ENCODE measurements around the gene SFXN3. TPM values are rescaled to one million over a fixed set of nuclear protein-coding genes. Genes with fewer than 3 reads are reported as not detected.
A peak's percentile ranks its signal among the peaks of the same experiment; 100 is the strongest.

Gene SFXN3
- total and polyA plus RNA-seq, 2 experiments from 2014 or later = 93.6 to 102 TPM

DNA sequence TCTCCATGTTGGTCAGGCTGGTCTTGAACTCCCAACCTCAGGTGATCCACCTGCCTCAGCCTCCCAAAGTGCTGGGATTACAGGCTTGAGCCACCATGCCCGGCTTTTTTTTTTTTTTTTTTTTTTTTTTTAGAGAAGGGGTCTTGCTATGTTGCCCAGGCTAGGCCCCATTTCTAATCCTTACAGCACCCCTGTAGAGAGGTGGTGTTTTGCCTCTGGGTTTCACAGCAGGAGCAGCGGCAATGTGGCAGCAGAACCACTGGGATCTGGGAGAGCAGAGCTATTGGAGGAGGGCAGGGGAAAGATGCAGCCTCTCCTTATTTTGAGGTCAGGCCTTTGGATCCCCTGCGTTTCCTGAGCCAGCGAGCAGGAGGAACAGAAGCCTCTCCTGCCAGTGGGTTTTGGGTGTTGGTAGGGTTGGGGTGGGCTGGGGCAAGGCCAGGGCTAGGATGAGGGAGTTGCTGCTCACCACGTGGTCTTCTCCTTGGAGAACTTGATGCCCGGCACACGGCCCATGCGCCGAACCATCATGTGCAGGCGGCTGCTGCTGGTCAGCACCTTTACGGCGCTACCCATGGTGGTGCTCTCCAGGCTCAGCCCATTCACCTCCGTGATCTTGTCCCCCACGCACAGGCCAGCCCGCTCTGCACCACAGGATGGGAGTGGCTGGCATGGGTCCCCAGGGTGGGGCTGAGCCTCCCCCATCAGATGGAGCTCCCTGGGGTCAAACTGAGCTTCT is 7.9 kb upstream of the SFXN3 start:
- peaks cover 20% of the 10 kb centered on the region for H3K4me1 ChIP-seq (ENCODE audit: insufficient read depth)
- H3K9me3 ChIP-seq (ENCODE audit: low read depth) = no peaks in the 10 kb centered on the region
- 88% methylated on average over 11 of the region's 15 CpGs for WGBS (ENCODE audit: low lambda C conversion rate, missing lambda C conversion rate)
- H3K27ac ChIP-seq = no peak overlapping the region
- H3K4me2 ChIP-seq = no peak overlapping the region
- no peaks in the 10 kb centered on the region for H3K79me2 ChIP-seq
- H3K36me3 ChIP-seq (replicated peaks; ENCODE audit: insufficient read depth, low read depth) = no peaks in the 10 kb centered on the region
- H3K9me2 ChIP-seq (replicated peaks; ENCODE audit: insufficient read depth) = no peaks in the 10 kb centered on the region
- H2AFZ ChIP-seq = no peak overlapping the region
- H3K27me3 ChIP-seq = no peaks in the 10 kb centered on the region
- no peak for DNase-seq (ENCODE audit: low spot score)
- TF ChIP-seq, protein P1, sequence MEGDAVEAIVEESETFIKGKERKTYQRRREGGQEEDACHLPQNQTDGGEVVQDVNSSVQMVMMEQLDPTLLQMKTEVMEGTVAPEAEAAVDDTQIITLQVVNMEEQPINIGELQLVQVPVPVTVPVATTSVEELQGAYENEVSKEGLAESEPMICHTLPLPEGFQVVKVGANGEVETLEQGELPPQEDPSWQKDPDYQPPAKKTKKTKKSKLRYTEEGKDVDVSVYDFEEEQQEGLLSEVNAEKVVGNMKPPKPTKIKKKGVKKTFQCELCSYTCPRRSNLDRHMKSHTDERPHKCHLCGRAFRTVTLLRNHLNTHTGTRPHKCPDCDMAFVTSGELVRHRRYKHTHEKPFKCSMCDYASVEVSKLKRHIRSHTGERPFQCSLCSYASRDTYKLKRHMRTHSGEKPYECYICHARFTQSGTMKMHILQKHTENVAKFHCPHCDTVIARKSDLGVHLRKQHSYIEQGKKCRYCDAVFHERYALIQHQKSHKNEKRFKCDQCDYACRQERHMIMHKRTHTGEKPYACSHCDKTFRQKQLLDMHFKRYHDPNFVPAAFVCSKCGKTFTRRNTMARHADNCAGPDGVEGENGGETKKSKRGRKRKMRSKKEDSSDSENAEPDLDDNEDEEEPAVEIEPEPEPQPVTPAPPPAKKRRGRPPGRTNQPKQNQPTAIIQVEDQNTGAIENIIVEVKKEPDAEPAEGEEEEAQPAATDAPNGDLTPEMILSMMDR (IDR thresholded peaks at IDR 0.05; ENCODE audit: poor library complexity) = no peak
- TF ChIP-seq EZH2phosphoT487 (IDR thresholded peaks at IDR 0.05; ENCODE audit: low read depth, severe bottlenecking, unreplicated experiment) (no peak), EZH2 (IDR thresholded peaks at IDR 0.05; ENCODE audit: borderline replicate concordance) (no peak)
- H3K4me3 ChIP-seq = no peak overlapping the region
- no peaks in the 10 kb centered on the region for H4K20me1 ChIP-seq (ENCODE audit: insufficient read depth, poor library complexity, severe bottlenecking)

DNA sequence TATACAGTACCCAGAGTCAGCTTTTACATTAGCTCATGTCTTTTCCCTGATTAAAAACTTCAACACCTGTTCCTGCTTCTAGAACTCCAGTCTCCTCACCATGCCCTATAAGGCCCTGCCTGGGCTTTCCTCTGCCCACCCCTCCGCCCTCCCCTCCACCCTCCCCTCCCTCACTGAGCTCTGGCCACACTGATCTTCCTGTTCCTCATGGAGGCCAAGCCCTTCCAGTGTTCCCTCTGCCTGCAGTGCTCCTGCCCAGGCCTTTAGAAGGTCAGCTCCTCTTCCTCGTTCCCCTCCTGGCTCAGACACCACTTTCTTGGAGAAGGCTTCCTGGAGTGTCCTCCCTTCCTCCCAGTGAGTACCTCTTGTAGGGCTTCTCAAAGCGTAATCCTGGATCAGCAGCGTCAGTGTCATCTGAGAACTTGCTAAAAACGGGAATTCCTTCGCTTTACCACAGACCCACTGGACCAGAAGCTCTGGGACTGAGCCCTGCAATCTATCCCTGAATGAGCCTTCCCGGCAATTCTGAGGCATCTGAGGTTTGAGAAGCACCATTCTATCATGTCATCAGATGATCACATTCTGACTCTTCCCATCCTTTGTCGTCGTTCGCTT is 3.8 kb upstream of the SFXN3 start:
- H3K4me2 ChIP-seq = peak overlapping the region; percentile 58
- no peaks in the 10 kb centered on the region for H3K36me3 ChIP-seq (replicated peaks; ENCODE audit: insufficient read depth, low read depth)
- 54% methylated on average over 10 of the region's 10 CpGs for WGBS (ENCODE audit: low lambda C conversion rate, missing lambda C conversion rate)
- no peaks in the 10 kb centered on the region for H3K79me2 ChIP-seq
- TF ChIP-seq, protein P1 (IDR thresholded peaks at IDR 0.05; ENCODE audit: poor library complexity) = no peak
- TF ChIP-seq EZH2phosphoT487 (IDR thresholded peaks at IDR 0.05; ENCODE audit: low read depth, severe bottlenecking, unreplicated experiment) = no peak
- no peak for TF ChIP-seq EZH2 (IDR thresholded peaks at IDR 0.05; ENCODE audit: borderline replicate concordance)
- no peaks in the 10 kb centered on the region for H3K9me2 ChIP-seq (replicated peaks; ENCODE audit: insufficient read depth)
- peak overlapping the region; percentile 21 for H3K27ac ChIP-seq
- no peaks in the 10 kb centered on the region for H4K20me1 ChIP-seq (ENCODE audit: insufficient read depth, poor library complexity, severe bottlenecking)
- no peaks in the 10 kb centered on the region for H3K9me3 ChIP-seq (ENCODE audit: low read depth)
- no peaks in the 10 kb centered on the region for H3K27me3 ChIP-seq
- no peak overlapping the region for H3K4me3 ChIP-seq
- H2AFZ ChIP-seq = no peak overlapping the region
- peaks cover 22% of the 10 kb centered on the region for H3K4me1 ChIP-seq (ENCODE audit: insufficient read depth)
- no peak for DNase-seq (ENCODE audit: low spot score)

DNA sequence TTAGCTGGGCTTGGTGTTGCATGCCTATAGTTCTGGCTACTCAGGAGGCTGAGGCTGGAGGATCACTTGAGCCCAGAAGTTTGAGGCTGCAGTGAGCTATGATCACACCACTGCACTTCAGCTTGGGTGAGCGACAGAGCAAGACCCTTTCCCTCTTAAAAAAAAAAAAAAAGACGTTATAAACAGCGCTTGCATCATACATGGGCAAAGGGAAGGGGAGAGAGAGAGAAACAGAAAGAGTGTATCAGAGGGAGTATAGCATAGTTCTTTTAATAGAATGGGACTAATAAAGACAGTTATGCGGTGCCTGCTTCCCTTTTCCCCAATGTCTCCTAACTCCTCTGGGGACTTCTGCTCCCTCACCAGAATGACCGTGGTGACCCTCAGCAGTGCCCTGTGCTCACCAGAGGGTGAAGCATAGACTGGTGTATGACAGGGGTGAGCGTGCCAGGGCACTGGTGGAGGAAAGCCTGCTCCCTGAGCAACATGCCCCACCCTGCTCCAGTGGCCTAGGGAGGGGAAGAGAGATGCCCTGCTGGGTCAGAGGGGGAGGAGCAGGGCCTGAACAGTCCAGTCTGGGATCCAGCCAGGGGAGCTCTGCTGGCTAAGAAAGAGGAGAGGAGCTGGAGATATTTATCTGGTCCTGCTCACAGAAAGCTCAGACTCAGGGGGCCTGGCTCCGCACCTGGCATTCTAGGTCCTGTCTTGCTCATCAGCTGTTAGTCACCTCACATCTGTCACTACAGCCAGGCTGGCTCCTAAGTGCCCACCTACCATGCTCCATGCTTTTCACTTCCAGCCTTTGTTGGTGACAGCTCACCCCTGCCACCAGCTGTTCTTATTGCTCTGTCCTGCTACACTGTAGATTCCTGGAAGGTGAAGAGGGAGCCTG is 2.3 kb upstream of the SFXN3 start:
- WGBS (ENCODE audit: low lambda C conversion rate, missing lambda C conversion rate) = 90% methylated on average over 7 of the region's 7 CpGs
- H3K9me2 ChIP-seq (replicated peaks; ENCODE audit: insufficient read depth) = no peaks in the 10 kb centered on the region
- peaks cover 32% of the 10 kb centered on the region for H3K4me1 ChIP-seq (ENCODE audit: insufficient read depth)
- H3K4me3 ChIP-seq = no peak overlapping the region
- H4K20me1 ChIP-seq (ENCODE audit: insufficient read depth, poor library complexity, severe bottlenecking) = no peaks in the 10 kb centered on the region
- H3K27me3 ChIP-seq = no peaks in the 10 kb centered on the region
- no peak overlapping the region for H3K4me2 ChIP-seq
- H3K36me3 ChIP-seq (replicated peaks; ENCODE audit: insufficient read depth, low read depth) = no peaks in the 10 kb centered on the region
- DNase-seq (ENCODE audit: low spot score) = no peak
- peaks cover 7% of the 10 kb centered on the region for H3K79me2 ChIP-seq
- no peak overlapping the region for H2AFZ ChIP-seq
- no peaks in the 10 kb centered on the region for H3K9me3 ChIP-seq (ENCODE audit: low read depth)
- no peak overlapping the region for H3K27ac ChIP-seq
- TF ChIP-seq EZH2phosphoT487 (IDR thresholded peaks at IDR 0.05; ENCODE audit: low read depth, severe bottlenecking, unreplicated experiment) (no peak), EZH2 (IDR thresholded peaks at IDR 0.05; ENCODE audit: borderline replicate concordance) (no peak)
- TF ChIP-seq, protein P1 (IDR thresholded peaks at IDR 0.05; ENCODE audit: poor library complexity) = no peak
